Measurements from ENCODE around the gene KCNK1. TPM values are rescaled to one million over a fixed set of nuclear protein-coding genes. Genes with fewer than 3 reads are reported as not detected.
A peak's percentile ranks its signal among the peaks of the same experiment; 100 is the strongest.

Gene KCNK1
- total RNA-seq (2.6 and 2.8 TPM in 2 replicates), polyA plus RNA-seq (0.48 and 2.1 TPM in 2 replicates), polyA minus RNA-seq (ENCODE audit: low replicate concordance) (8.6 TPM in 1 of 2 replicates, not detected in the other)
- 0.41 and 2.6 TPM in 2 replicates for polyA plus RNA-seq (2012)

- peak; percentile 87 to 94 for DNase-seq (ENCODE audit: low read depth in 2 of 2)
- TF ChIP-seq EZH2 (IDR thresholded peaks at IDR 0.05; ENCODE audit: low read length, missing control alignments) (no peak), CTCF (conservative IDR thresholded peaks at IDR 0.05 in 1 of 2, IDR thresholded peaks at IDR 0.05 in 1 of 2; ENCODE audit: low read depth in 1 of 2, low read length in 2 of 2) (no peak)
- Histone ChIP-seq H2AFZ (ENCODE audit: low read length) (peak within 1 kb of the TSS; percentile 53), H3K4me3 (replicated peaks in 1 of 4; ENCODE audit: control extremely low read depth in 1 of 4, insufficient read depth in 1 of 4, low read depth in 3 of 4, low read length in 4 of 4) (peak within 1 kb of the TSS; percentile 40 to 68 (median 60)), H3K27me3 (ENCODE audit: control insufficient read depth, insufficient read depth, low read length) (no peaks in the 10 kb centered on the region), H3K36me3 (ENCODE audit: control insufficient read depth, insufficient read depth, low read length) (no peaks in the 10 kb centered on the region), H3K4me1 (ENCODE audit: control insufficient read depth, extremely low read depth, insufficient read depth, low read length) (no peaks in the 10 kb centered on the region), H4K20me1 (ENCODE audit: control insufficient read depth, extremely low read depth, insufficient read depth, low read length) (no peaks in the 10 kb centered on the region), H3K79me2 (ENCODE audit: control insufficient read depth, insufficient read depth, low read length) (no peaks in the 10 kb centered on the region), H3K9ac (ENCODE audit: insufficient read depth, low read length) (peak within 1 kb of the TSS; percentile 42), H3K4me2 (ENCODE audit: extremely low read depth, insufficient read depth, low read length) (peak within 1 kb of the TSS; percentile 80), H3K9me3 (ENCODE audit: control insufficient read depth, insufficient read depth, low read depth, low read length) (no peaks in the 10 kb centered on the region), H3K27ac (ENCODE audit: insufficient read depth, low read length) (no peak within 1 kb of the TSS)
Measured at GRCh38 chr1:233613252-233614172, at the start of gene KCNK1. Gene KCNK1 (plus strand): TSS chr1:233614106. CDS start chr1:233614172, 66 bp downstream.

GRCh38 chr1:233565313-233565712 is 48.6 kb upstream of the KCNK1 start:
- no peaks in the 10 kb centered on the region for H3K9me3 ChIP-seq (ENCODE audit: control insufficient read depth, insufficient read depth, low read depth, low read length)
- DNase-seq (ENCODE audit: low read depth in 2 of 2): no peak

More at GRCh38 chr1:233565313-233565712, 48.6 kb upstream of the KCNK1 start:
- Histone ChIP-seq H3K27me3 (ENCODE audit: control insufficient read depth, insufficient read depth, low read length) (no peaks in the 10 kb centered on the region), H3K4me1 (ENCODE audit: control insufficient read depth, extremely low read depth, insufficient read depth, low read length) (no peaks in the 10 kb centered on the region), H4K20me1 (ENCODE audit: control insufficient read depth, extremely low read depth, insufficient read depth, low read length) (no peaks in the 10 kb centered on the region), H3K79me2 (ENCODE audit: control insufficient read depth, insufficient read depth, low read length) (no peaks in the 10 kb centered on the region), H3K27ac (ENCODE audit: insufficient read depth, low read length) (no peak overlapping the region), H3K4me2 (ENCODE audit: extremely low read depth, insufficient read depth, low read length) (no peak overlapping the region), H3K9ac (ENCODE audit: insufficient read depth, low read length) (no peak overlapping the region), H2AFZ (ENCODE audit: low read length) (no peak overlapping the region), H3K4me3 (replicated peaks in 1 of 4; ENCODE audit: control extremely low read depth in 1 of 4, insufficient read depth in 1 of 4, low read depth in 3 of 4, low read length in 4 of 4) (no peak overlapping the region), H3K36me3 (ENCODE audit: control insufficient read depth, insufficient read depth, low read length) (no peaks in the 10 kb centered on the region)
- TF ChIP-seq CTCF (conservative IDR thresholded peaks at IDR 0.05 in 1 of 2, IDR thresholded peaks at IDR 0.05 in 1 of 2; ENCODE audit: low read depth in 1 of 2, low read length in 2 of 2) (no peak), EZH2 (IDR thresholded peaks at IDR 0.05; ENCODE audit: low read length, missing control alignments) (no peak)

All from fibroblast of lung (primary cell).